Endothelial cell (in vitro differentiated cells): ENCODE results near the gene NELFB. TPM values are rescaled to one million over a fixed set of nuclear protein-coding genes. Genes with fewer than 3 reads are reported as not detected.

Experiments used
- DNase-seq: peaks from one replicate; pipeline ENCODE4 v3.0.0; 2021; ENCODE audit warnings: low spot score
- H3K27ac Mint-ChIP-seq: one replicate; pipeline ENCODE4 v1.8.0; 2021; ENCODE audit warnings: mixed read lengths, inconsistent platforms; ENCODE audit not compliant: unreplicated experiment
- H3K27me3 Mint-ChIP-seq: one replicate; pipeline ENCODE4 v1.8.0; 2021; ENCODE audit warnings: mild to moderate bottlenecking, moderate library complexity, mixed read lengths, inconsistent platforms; ENCODE audit not compliant: unreplicated experiment
- H3K36me3 Mint-ChIP-seq: one replicate; pipeline ENCODE4 v1.8.0; 2021; ENCODE audit warnings: mild to moderate bottlenecking, low read depth, mixed read lengths, inconsistent platforms; ENCODE audit not compliant: unreplicated experiment
- H3K4me1 Mint-ChIP-seq: one replicate; pipeline ENCODE4 v1.8.0; 2021; ENCODE audit warnings: mild to moderate bottlenecking, mixed read lengths, inconsistent platforms; ENCODE audit not compliant: unreplicated experiment
- H3K4me3 Mint-ChIP-seq: one replicate; pipeline ENCODE4 v1.8.0; 2021; ENCODE audit warnings: mild to moderate bottlenecking, mixed read lengths, inconsistent platforms; ENCODE audit not compliant: unreplicated experiment
- H3K9me3 Mint-ChIP-seq: one replicate; pipeline ENCODE4 v1.8.0; 2021; ENCODE audit warnings: mixed read lengths, inconsistent platforms; ENCODE audit not compliant: unreplicated experiment
- total RNA-seq: library from RNA; stranded (reverse); fragmentation: NEBNext Ultra II Directional; extraction: Animal tissue kit (Norgen Biotek cat#: 25700); gene quantifications from one replicate; pipeline ENCODE4 v1.2.1, GENCODE V29; 2021; ENCODE audit not compliant: unreplicated experiment
- TF ChIP-seq, protein P1 (sequence below): fragments of 200-600 bp; sonication (generic); IDR thresholded peaks from one replicate; pipeline ENCODE4 v1.5.0; 2021; ENCODE audit warnings: antibody characterized with exemption; ENCODE audit not compliant: unreplicated experiment

The NELFB gene
- total RNA-seq, 1 donor from 2014 or later = 65.6 TPM

DNA sequence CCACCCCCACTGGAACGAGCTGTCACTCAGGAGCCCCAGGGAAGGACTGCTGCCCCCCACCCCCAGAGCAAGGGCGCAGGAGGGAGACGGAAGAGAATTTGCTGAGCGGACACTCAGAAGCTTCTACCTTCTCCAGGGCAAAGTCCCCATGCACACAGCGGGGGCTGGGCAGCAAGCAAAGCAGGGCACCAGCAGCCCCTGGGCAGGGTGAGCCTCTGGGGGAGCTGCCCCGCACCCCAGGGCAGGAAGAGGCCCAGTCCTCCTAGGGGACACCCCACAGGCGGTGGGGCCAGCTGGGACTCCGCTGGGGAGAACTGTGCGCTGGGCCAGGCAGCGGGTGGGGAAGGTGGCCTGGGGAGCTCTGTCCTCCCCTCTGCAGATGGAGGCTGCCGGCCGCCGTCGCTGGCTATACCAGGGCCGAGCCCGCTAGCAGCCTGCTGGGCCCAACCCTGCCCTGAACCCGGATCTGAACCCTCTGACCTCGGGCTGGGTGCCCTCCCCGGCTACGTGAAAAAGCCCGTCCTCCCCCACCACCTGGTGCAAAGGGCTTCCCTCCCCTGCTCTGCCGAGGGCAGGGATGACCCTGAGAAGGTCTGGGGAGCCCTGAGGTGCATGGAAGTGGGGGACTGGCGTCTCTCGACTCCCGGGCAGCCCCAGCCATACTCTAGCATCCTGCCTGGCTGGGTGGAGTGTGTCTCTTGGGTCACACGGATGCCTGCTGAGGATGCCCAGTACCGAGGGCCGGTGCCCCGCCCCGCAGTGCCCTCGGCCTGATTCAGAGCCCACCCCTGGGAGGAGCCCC, 25.0 kb upstream of the NELFB start:
- TF ChIP-seq, protein P1, sequence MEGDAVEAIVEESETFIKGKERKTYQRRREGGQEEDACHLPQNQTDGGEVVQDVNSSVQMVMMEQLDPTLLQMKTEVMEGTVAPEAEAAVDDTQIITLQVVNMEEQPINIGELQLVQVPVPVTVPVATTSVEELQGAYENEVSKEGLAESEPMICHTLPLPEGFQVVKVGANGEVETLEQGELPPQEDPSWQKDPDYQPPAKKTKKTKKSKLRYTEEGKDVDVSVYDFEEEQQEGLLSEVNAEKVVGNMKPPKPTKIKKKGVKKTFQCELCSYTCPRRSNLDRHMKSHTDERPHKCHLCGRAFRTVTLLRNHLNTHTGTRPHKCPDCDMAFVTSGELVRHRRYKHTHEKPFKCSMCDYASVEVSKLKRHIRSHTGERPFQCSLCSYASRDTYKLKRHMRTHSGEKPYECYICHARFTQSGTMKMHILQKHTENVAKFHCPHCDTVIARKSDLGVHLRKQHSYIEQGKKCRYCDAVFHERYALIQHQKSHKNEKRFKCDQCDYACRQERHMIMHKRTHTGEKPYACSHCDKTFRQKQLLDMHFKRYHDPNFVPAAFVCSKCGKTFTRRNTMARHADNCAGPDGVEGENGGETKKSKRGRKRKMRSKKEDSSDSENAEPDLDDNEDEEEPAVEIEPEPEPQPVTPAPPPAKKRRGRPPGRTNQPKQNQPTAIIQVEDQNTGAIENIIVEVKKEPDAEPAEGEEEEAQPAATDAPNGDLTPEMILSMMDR = no peak
- Mint-ChIP-seq H3K9me3 (no peaks in the 10 kb centered on the region), H3K4me3 (no peak overlapping the region), H3K4me1 (no peaks in the 10 kb centered on the region), H3K36me3 (no peaks in the 10 kb centered on the region), H3K27ac (no peak overlapping the region), H3K27me3 (peaks cover 7% of the 10 kb centered on the region)
- DNase-seq = no peak

DNA sequence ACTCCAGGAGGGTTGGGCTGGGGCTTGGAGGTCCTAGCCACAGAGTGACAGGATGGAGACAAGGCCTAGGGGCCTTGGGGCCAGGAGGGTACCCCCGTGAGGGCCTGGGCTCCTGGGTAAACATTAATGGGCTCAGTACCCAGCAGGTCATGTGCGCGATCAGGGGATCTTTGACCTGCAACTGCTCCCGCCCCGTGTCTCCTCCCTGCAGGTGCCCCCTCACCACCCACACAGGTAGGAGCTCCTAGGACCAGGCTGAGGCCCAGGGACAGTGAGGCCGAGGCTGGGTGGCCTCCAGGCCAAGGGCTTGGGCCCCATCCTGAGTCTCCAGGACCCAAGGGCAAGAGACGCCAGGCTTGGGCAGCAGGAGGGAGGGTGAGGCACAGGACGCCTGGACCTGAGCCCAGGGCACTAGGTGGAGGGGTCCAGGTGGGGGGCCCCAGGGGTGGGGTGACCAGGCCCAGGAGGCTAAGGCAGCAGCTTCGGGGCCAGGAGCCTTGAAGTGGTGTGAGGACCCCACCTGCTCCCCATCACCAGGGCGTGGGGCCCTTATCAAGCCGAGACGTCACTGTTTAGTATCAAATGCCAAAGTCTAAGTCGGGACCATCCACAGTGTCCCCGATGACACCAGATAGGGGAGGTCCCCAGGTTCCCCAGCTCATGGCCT, 24.3 kb upstream of the NELFB start, which contains the start of gene SLC34A3:
Gene SLC34A3, plus strand, starts transcription at position 197 of the 667 bp plus-strand sequence. CDS start 802 bp downstream, outside the sequence.
- Mint-ChIP-seq H3K4me1 (no peaks in the 10 kb centered on the region), H3K36me3 (no peaks in the 10 kb centered on the region), H3K27ac (no peak within 1 kb of the TSS), H3K9me3 (no peaks in the 10 kb centered on the region), H3K27me3 (peaks cover 4% of the 10 kb centered on the region), H3K4me3 (no peak within 1 kb of the TSS)
- no peak for DNase-seq
- TF ChIP-seq, protein P1 = no peak

DNA sequence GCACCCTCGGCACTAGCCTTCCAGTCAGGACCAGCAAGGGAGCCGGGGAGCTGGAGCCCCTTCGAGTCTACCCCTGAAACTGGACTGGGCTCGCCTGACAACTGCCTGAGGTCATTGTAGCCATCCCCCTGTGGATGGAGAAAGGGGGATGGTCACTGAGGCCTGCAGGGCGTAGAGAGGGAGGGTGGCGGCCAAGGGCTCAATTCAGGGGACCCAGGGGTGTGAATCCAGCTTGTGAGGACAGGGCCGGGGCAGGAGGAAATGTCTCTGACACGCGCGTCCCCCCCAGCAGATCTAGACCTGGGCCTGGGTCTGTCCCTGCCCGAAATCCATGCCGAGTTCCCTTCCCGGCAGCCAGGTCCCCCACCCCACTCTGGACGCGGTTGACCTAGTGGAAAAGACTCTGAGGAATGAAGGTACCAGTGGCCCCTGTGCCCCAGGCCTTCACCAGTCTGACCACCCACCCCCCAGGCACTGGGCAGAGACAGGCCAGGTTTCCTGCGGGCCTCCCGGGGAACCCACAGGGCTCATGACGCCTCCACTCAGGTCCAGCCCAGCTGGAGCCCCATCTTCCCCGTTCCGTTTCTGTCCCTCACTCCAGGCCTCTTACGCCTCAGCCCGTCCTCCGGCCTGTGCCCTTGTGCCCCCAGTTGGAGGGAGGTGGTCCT, 23.6 kb upstream of the NELFB start:
- Mint-ChIP-seq H3K9me3 (no peaks in the 10 kb centered on the region), H3K27me3 (no peaks in the 10 kb centered on the region), H3K4me1 (no peaks in the 10 kb centered on the region)

DNA sequence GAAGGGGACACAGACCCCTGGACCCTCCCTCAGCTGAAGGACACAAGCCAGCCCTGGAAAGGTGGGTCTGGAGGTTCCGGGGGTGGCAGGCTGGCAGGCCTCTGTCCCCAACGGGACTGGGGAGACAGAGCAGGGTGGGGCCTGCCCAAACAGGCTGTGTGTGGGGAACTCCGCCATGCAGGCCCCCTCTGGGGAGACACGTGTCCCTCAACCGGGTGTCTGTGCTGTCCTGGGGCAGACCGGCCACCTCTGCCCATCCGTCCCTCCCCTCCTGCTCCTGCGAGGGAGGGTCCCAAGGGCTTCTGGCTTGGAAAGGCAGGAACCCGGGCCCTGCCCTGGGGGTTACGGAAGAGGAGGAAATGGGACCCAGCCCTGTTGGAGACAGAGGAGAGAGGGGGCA, 23.0 kb upstream of the NELFB start:
- H3K4me1 Mint-ChIP-seq = no peaks in the 10 kb centered on the region
- TF ChIP-seq, protein P1 = no peak
- no peak overlapping the region for H3K27ac Mint-ChIP-seq
- H3K9me3 Mint-ChIP-seq = no peaks in the 10 kb centered on the region
- H3K4me3 Mint-ChIP-seq = no peak overlapping the region
- no peaks in the 10 kb centered on the region for H3K27me3 Mint-ChIP-seq
- DNase-seq = no peak
- no peaks in the 10 kb centered on the region for H3K36me3 Mint-ChIP-seq

More for the DNA sequence above, 23.6 kb upstream of the NELFB start:
- Mint-ChIP-seq H3K36me3 (no peaks in the 10 kb centered on the region), H3K4me3 (no peak overlapping the region), H3K27ac (no peak overlapping the region)
- TF ChIP-seq, protein P1 = no peak
- no peak for DNase-seq
